HuH-7 (cell line): ENCODE results near the gene PFKFB3.

Source experiments
- DNase-seq: peaks from one replicate; pipeline ENCODE4 v3.0.0; 2011; ENCODE audit warnings: low spot score

PFKFB3 gene

DNA sequence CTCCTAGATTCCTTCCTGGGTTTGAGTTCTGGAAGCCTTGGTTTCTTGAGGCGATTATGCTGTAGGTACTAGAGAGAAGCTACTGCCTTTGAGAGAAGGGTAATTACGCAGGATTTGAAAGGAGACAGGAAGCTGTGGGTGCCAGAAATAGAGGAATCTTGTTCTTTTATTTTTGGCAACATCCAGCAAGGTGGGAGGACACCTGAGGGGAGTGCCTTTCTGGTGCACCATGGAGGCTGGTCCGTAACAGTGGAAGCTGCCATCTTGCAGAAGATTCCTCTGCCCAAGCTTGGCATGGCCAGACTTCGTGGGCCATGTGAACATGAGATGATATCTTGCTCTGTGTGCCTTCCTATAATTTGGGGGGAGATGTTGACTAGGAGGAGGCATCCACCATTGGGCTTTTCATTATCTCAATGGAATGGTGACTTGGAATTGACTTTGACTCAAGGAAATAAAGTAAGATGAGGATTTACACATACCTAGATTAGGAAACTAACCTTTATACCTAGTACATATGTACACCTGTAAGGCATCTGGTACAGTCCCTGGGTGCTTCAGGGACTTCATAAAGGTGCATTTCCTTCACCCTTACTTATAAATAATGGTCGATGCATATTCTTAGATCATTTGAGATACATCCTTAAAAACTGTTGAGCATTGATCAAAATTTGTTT is 98.2 kb downstream of the PFKFB3 start:
- DNase-seq: no peak

DNA sequence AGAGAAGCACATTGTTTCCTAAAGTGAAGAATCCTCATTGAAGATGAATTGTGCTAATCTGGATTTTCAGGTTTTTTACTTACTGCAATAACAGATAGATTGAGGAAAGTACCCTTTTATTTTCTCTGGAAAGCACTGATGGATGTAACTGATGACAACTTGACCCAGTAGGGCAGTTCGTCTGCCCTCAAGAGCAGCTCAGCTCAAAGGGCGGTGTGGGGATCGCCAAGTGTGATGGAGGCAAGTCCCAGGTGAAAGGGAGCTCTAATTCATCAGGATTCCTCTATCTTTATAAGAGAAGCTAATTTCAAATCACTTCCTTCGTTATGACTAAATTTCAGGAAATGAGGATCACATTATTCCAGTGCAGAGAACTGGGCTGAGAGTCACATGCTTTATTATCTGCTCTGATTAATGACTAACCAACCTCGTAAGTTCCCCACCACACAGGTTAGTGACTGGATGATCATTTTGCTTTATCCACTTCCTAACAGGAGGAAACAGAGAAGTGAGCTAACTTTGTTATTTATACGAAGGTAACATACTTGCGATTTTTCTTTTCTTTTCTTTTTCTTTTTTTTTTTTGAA is 98.8 kb downstream of the PFKFB3 start:
- no peak for DNase-seq
